GM21723 (cell line): ENCODE measurements around the gene GHRL.

Source experiments
- ATAC-seq: cut with Tn5 transposase; IDR thresholded peaks from one replicate; pipeline ENCODE4 v1.9.1; 2021; ENCODE audit warnings: mild to moderate bottlenecking, moderate library complexity; ENCODE audit not compliant: unreplicated experiment

Gene GHRL

GRCh38 chr3:10292505-10293419 is at the start of gene GHRL:
Gene GHRL, minus strand, starts transcription at chr3:10292947. Its CDS starts 2,767 bp downstream, at chr3:10290180.
- peak; percentile 75 for ATAC-seq

- ATAC-seq: no peak
Observed at GRCh38 chr3:10341901-10342398, 49.2 kb upstream of the GHRL start.

GRCh38 chr3:10340476-10340875 is 47.7 kb upstream of the GHRL start:
- ATAC-seq: no peak

GRCh38 chr3:10340046-10340445 is 47.3 kb upstream of the GHRL start:
- ATAC-seq: no peak

GRCh38 chr3:10339376-10339955 is 46.7 kb upstream of the GHRL start:
- no peak for ATAC-seq

- no peak for ATAC-seq
Observed at GRCh38 chr3:10338591-10339353, 46.0 kb upstream of the GHRL start.

GRCh38 chr3:10338164-10338470 is 45.4 kb upstream of the GHRL start:
- ATAC-seq: no peak

- no peak for ATAC-seq
Observed at GRCh38 chr3:10337323-10338163, 44.8 kb upstream of the GHRL start.

GRCh38 chr3:10336761-10337160 is 44.0 kb upstream of the GHRL start:
- no peak for ATAC-seq

GRCh38 chr3:10335871-10336622 is 43.3 kb upstream of the GHRL start:
- ATAC-seq: no peak

GRCh38 chr3:10335190-10335738 is 42.5 kb upstream of the GHRL start:
- ATAC-seq: no peak

- no peak for ATAC-seq
Observed at GRCh38 chr3:10334459-10334858, 41.7 kb upstream of the GHRL start.

GRCh38 chr3:10334042-10334441 is 41.3 kb upstream of the GHRL start:
- no peak for ATAC-seq

- no peak for ATAC-seq
Observed at GRCh38 chr3:10333349-10333650, 40.6 kb upstream of the GHRL start.

- no peak for ATAC-seq
Observed at GRCh38 chr3:10332481-10333348, 40.0 kb upstream of the GHRL start.

- ATAC-seq: no peak
Observed at GRCh38 chr3:10331320-10331719, 38.6 kb upstream of the GHRL start.

GRCh38 chr3:10330319-10330718 is 37.6 kb upstream of the GHRL start:
- ATAC-seq: no peak

- ATAC-seq: no peak
Observed at GRCh38 chr3:10329495-10330015, 36.8 kb upstream of the GHRL start.
